Occipital lobe (tissue), 2 donors: ENCODE results near the gene HDC. TPM values are rescaled to one million over a fixed set of nuclear protein-coding genes. Genes with fewer than 3 reads are reported as not detected.

Source experiments
- DNase-seq: peaks from one replicate; lab custom pipeline; 2025; lab: John Stamatoyannopoulos, UW
- total RNA-seq: library from RNA; depleted of rRNA; stranded (reverse); fragments of >200 nt; gene quantifications from one replicate; pipeline ENCODE4 v1.2.3, GENCODE V29; 2014

Gene HDC
- total RNA-seq, 1 donor from 2014 or later, result not detected

GRCh38 chr15:50256188-50257041 lies 9.1 kb downstream of the HDC start:
- no peak for DNase-seq

GRCh38 chr15:50252556-50252955 lies 13.0 kb downstream of the HDC start:
- DNase-seq, result no peak

GRCh38 chr15:50251638-50252182 lies 13.8 kb downstream of the HDC start:
- DNase-seq, result no peak

GRCh38 chr15:50250760-50251394 lies 14.6 kb downstream of the HDC start:
- DNase-seq, result no peak

GRCh38 chr15:50249704-50250103 lies 15.8 kb downstream of the HDC start:
- no peak for DNase-seq

GRCh38 chr15:50248994-50249582 lies 16.4 kb downstream of the HDC start:
- DNase-seq, result no peak

GRCh38 chr15:50247819-50248655 lies 17.5 kb downstream of the HDC start:
- DNase-seq, result no peak

- no peak for DNase-seq
Measured at GRCh38 chr15:50246631-50247030, 18.9 kb downstream of the HDC start.

GRCh38 chr15:50244959-50245624 lies 20.4 kb downstream of the HDC start:
- no peak for DNase-seq

- no peak for DNase-seq
Measured at GRCh38 chr15:50244153-50244552, 21.4 kb downstream of the HDC start.

GRCh38 chr15:50241684-50242450 lies 23.7 kb downstream of the HDC start:
- no peak for DNase-seq

GRCh38 chr15:50238255-50238654 lies 27.3 kb downstream of the HDC start:
- no peak for DNase-seq

- no peak for DNase-seq
Measured at GRCh38 chr15:50236433-50236832, 29.1 kb downstream of the HDC start.

- no peak for DNase-seq
Measured at GRCh38 chr15:50235794-50236193, 29.7 kb downstream of the HDC start.

- DNase-seq, result no peak
Measured at GRCh38 chr15:50234764-50235163, 30.8 kb downstream of the HDC start.

GRCh38 chr15:50233192-50233736 lies 32.3 kb downstream of the HDC start:
- DNase-seq, result no peak

GRCh38 chr15:50232791-50233190 lies 32.7 kb downstream of the HDC start:
- DNase-seq, result no peak

- no peak for DNase-seq
Measured at GRCh38 chr15:50231761-50232160, 33.8 kb downstream of the HDC start.

GRCh38 chr15:50229336-50229735 lies 36.2 kb downstream of the HDC start:
- DNase-seq, result no peak

GRCh38 chr15:50228866-50229265 lies 36.7 kb downstream of the HDC start:
- DNase-seq, result no peak
